HCT116 (cell line): ENCODE results near the gene GRIN3B. TPM values are rescaled to one million over a fixed set of nuclear protein-coding genes. Genes with fewer than 3 reads are reported as not detected.
A peak's percentile ranks its signal among the peaks of the same experiment; 100 is the strongest.

Source experiments
- ATAC-seq: fragments of 200-7000 bp; cut with Tn5 transposase; 2 replicates; pipeline ENCODE4 v1.9.1; 2020; ENCODE audit warnings: mild to moderate bottlenecking, moderate library complexity
- BruUV-seq: library from RNA; stranded (reverse); fragments of 400-500 nt; replicated peaks from 2 replicates; lab custom pipeline; 2021; lab: Mats Ljungman, UMichigan
- CTCF ChIA-PET: fragments of 300-600 bp; sonication (Branson Sonifier 250); formaldehyde crosslinking; loops from one replicate; lab custom pipeline; 2021; ENCODE audit warnings: antibody characterized with exemption; lab: Charles Lee
- POLR2A ChIA-PET: fragments of 300-600, 350-600 bp; sonication (Branson Sonifier 250); formaldehyde crosslinking; loops from one replicate; lab custom pipeline; 2021; ENCODE audit warnings: antibody characterized with exemption; lab: Charles Lee
- RAD21 ChIA-PET, 2 experiments: fragments of 300-600 bp; sonication (Branson Sonifier 250); formaldehyde crosslinking; loops; one replicate each; lab custom pipeline; 2023; ENCODE audit warnings: low total read pairs in 2 of 2; ENCODE audit not compliant: uncharacterized antibody in 2 of 2, unreplicated experiment in 2 of 2, low non-redundant PET in 1 of 2; lab: Charles Lee
- DNase-seq: peaks from one replicate; pipeline ENCODE4 v3.0.0-alpha.2; 2010; ENCODE audit warnings: low read depth, low spot score
- H2AFZ ChIP-seq: fragments of 200-600 bp; shearing (Covaris generic), sonication (generic); 2 replicates; pipeline ENCODE4 v1.6.1; 2017; ENCODE audit warnings: low read depth, mixed run types, mixed read lengths, antibody characterized with exemption, low read length; ENCODE audit not compliant: poor library complexity, severe bottlenecking
- H3K27ac ChIP-seq: 2 replicates; pipeline ENCODE4 v1.5.1; 2012; ENCODE audit warnings: low read depth, low read length
- H3K27me3 ChIP-seq: fragments of 200-600 bp; sonication (generic); 2 replicates; pipeline ENCODE4 v1.6.1; 2016; ENCODE audit warnings: mixed run types, low read length, mixed read lengths; ENCODE audit not compliant: insufficient read depth
- H3K36me3 ChIP-seq, 2 experiments: fragments of 200-500 bp in 1 of 2; fragments of 200-600 bp in 1 of 2; sonication (Bioruptor generic) in 1 of 2; sonication (generic) in 1 of 2; 2 replicates each; pipeline versions ENCODE4 v1.5.1 to v1.6.1; 2014 to 2016; ENCODE audit warnings: low read length in 2 of 2, inconsistent platforms in 1 of 2, mixed read lengths in 1 of 2, mixed run types in 1 of 2; ENCODE audit not compliant: insufficient read depth in 2 of 2, control insufficient read depth in 1 of 2
- H3K4me1 ChIP-seq, 2 experiments: fragments of 200-600 bp in 1 of 2; sonication (generic) in 1 of 2; 2 replicates each; pipeline versions ENCODE4 v1.5.1 to v1.6.1; 2012 to 2017; ENCODE audit warnings: low read length in 2 of 2, inconsistent platforms in 1 of 2, mild to moderate bottlenecking in 1 of 2, mixed read lengths in 1 of 2, mixed run types in 1 of 2, moderate library complexity in 1 of 2; ENCODE audit not compliant: insufficient read depth in 2 of 2, control insufficient read depth in 1 of 2
- H3K4me2 ChIP-seq: fragments of 200-600 bp; sonication (generic); 2 replicates; pipeline ENCODE4 v1.6.1; 2017; ENCODE audit warnings: mixed run types, low read length, mixed read lengths
- H3K4me3 ChIP-seq, 2 experiments: fragments of 200-600 bp in 1 of 2; sonication (generic) in 1 of 2; replicated peaks in 1 of 2; 2 replicates each; pipeline ENCODE4 v1.5.1; 2011 to 2016; ENCODE audit warnings: low read length in 2 of 2, control low read depth in 1 of 2, low read depth in 1 of 2, mild to moderate bottlenecking in 1 of 2, mixed read lengths in 1 of 2, mixed run types in 1 of 2
- H3K79me2 ChIP-seq: fragments of 200-600 bp; sonication (generic); 2 replicates; pipeline ENCODE4 v1.6.1; 2017; ENCODE audit warnings: mild to moderate bottlenecking, mixed run types, low read length, moderate library complexity, mixed read lengths; ENCODE audit not compliant: insufficient read depth
- H3K9ac ChIP-seq: fragments of 200-600 bp; sonication (generic); 2 replicates; pipeline ENCODE4 v1.6.1; 2016; ENCODE audit warnings: low read length, mixed read lengths
- H3K9me2 ChIP-seq: fragments of 200-600 bp; sonication (generic), shearing (Covaris generic); 2 replicates; pipeline ENCODE4 v1.6.1; 2017; ENCODE audit warnings: mixed run types, mild to moderate bottlenecking, moderate library complexity; ENCODE audit not compliant: insufficient read depth
- H3K9me3 ChIP-seq, 2 experiments: fragments of 200-500 bp in 1 of 2; fragments of 200-600 bp in 1 of 2; sonication (Bioruptor generic) in 1 of 2; sonication (generic) in 1 of 2; 2 replicates each; pipeline ENCODE4 v1.6.1; 2014 to 2017; ENCODE audit warnings: low read length in 2 of 2, mixed read lengths in 2 of 2, inconsistent platforms in 1 of 2, low read depth in 1 of 2, mild to moderate bottlenecking in 1 of 2, mixed run types in 1 of 2, moderate library complexity in 1 of 2; ENCODE audit not compliant: control insufficient read depth in 1 of 2, insufficient read depth in 1 of 2
- H4K20me1 ChIP-seq: fragments of 200-600 bp; sonication (generic), shearing (Covaris generic); 2 replicates; pipeline ENCODE4 v1.6.1; 2017; ENCODE audit warnings: mixed run types, mild to moderate bottlenecking, moderate library complexity; ENCODE audit not compliant: insufficient read depth
- ATF3 ChIP-seq: IDR thresholded peaks from 2 replicates; pipeline ENCODE4 v1.6.1; 2012
- CBX3 ChIP-seq: IDR thresholded peaks from 2 replicates; pipeline ENCODE4 v1.6.1; 2012; ENCODE audit warnings: low read depth
- CEBPB ChIP-seq: IDR thresholded peaks from 2 replicates; pipeline ENCODE4 v1.6.1; 2012; ENCODE audit warnings: low read depth
- EGR1 ChIP-seq: IDR thresholded peaks from 2 replicates; pipeline ENCODE4 v1.6.1; 2012; ENCODE audit warnings: low read depth
- ELF1 ChIP-seq: IDR thresholded peaks from 2 replicates; pipeline ENCODE4 v1.6.1; 2012; ENCODE audit warnings: low read depth, borderline replicate concordance
- EZH2phosphoT487 ChIP-seq: fragments of 200-600 bp; IDR thresholded peaks from 2 replicates; pipeline ENCODE4 v1.6.1; 2018; ENCODE audit warnings: antibody characterized with exemption, borderline replicate concordance
- MAX ChIP-seq: IDR thresholded peaks from 2 replicates; pipeline ENCODE4 v1.6.1; 2012
- POLR2A ChIP-seq: IDR thresholded peaks from 2 replicates; pipeline ENCODE4 v1.7.0; 2011; ENCODE audit warnings: borderline replicate concordance; ENCODE audit not compliant: insufficient read depth, insufficient read length; ENCODE audit errors: extremely low read depth
- POLR2AphosphoS5 ChIP-seq: IDR thresholded peaks from 2 replicates; pipeline ENCODE4 v1.6.1; 2011; ENCODE audit warnings: mild to moderate bottlenecking, low read depth, low read length, moderate library complexity
- RAD21 ChIP-seq: IDR thresholded peaks from 2 replicates; pipeline ENCODE4 v1.6.1; 2012; ENCODE audit warnings: low read depth, mild to moderate bottlenecking
- SIN3A ChIP-seq: IDR thresholded peaks from 2 replicates; pipeline ENCODE4 v1.6.1; 2012; ENCODE audit warnings: low read depth
- SP1 ChIP-seq: IDR thresholded peaks from 2 replicates; pipeline ENCODE4 v1.6.1; 2012; ENCODE audit warnings: low read depth
- SRF ChIP-seq: IDR thresholded peaks from 2 replicates; pipeline ENCODE4 v1.6.1; 2012; ENCODE audit warnings: low read depth
- TCF7L2 ChIP-seq: IDR thresholded peaks from 2 replicates; pipeline ENCODE4 v1.7.0; 2011; ENCODE audit warnings: borderline replicate concordance, inconsistent platforms; ENCODE audit not compliant: insufficient read depth, insufficient read length; ENCODE audit errors: extremely low read depth
- intact Hi-C: fragments of 100-400 bp; cut with micrococcal nuclease; formaldehyde crosslinking; loops from 2 replicates; pipeline ENCODE4 v1.10.0; 2022
- total RNA-seq: library from RNA; stranded (reverse); gene quantifications from one replicate; pipeline ENCODE4 v1.2.1, GENCODE V29; 2021; ENCODE audit not compliant: unreplicated experiment

GRIN3B gene
- total RNA-seq, 1 experiment from 2014 or later, result 0.69 TPM

DNA sequence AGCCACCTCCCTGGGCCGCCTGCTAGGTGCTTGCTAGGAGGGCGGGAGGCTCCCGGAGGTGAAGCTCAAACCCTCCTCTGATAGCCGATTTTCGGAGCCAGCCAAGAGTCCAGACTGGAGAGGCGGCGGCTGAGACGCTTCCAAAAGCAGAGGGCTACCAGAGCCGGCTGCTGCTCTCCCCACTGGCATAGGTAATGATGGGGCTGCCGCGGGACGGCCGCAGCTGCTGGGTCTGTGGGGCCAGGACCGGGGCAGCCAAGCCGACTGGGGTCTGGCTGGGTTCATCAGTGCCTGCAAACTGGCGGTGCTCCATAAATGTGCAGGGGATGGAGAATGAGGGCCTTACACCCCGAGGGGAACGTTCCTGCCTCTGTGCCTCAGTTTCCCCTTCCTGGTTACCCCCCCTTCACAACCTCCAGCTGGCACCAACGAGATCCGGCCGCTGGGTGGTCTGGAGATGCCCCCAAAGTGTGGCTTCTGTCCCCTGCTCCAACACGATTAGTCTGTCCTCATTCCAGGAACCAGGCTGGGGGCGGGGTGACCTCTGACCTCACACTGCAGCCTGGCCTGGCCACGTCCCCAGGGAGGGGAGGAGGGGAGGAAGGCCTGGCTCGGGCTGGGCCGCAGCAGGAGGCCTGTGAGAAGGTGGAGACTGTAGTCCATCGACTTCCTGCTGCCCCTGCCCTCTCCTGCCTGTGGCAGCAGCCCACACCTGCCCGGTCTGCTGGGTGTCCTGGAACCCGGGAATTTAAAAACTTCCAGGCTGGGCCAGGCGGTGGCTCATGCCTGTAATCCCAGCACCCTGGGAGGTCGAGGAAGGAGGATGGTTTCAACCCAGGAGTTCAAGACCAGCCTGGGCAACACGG lies 19.9 kb upstream of the GRIN3B start:
- TF ChIP-seq POLR2A (no peak), SIN3A (no peak), EGR1 (no peak), TCF7L2 (no peak), SP1 (no peak), RAD21 (no peak), ELF1 (no peak), ATF3 (no peak), CBX3 (no peak), EZH2phosphoT487 (no peak), MAX (no peak), SRF (no peak), POLR2AphosphoS5 (no peak), CEBPB (no peak)
- Histone ChIP-seq H3K36me3 (no peaks in the 10 kb centered on the region), H3K27ac (no peak overlapping the region; the same call in 1 of the 2 replicates), H3K27me3 (no peaks in the 10 kb centered on the region), H3K9me3 (no peaks in the 10 kb centered on the region), H3K79me2 (peaks cover 12% of the 10 kb centered on the region), H3K4me2 (peak overlapping the region; percentile 32), H4K20me1 (no peaks in the 10 kb centered on the region), H3K9me2 (no peaks in the 10 kb centered on the region), H3K4me1 (peaks cover 21 to 39% of the 10 kb centered on the region in 2 experiments), H3K9ac (no peak overlapping the region), H2AFZ (no peak overlapping the region), H3K4me3 (no peak overlapping the region)
- POLR2A ChIA-PET, result interaction anchor here (1.9 kb wide), 1 partner anchor 57 kb away, joined by 4 read pairs; no protein-coding TSS in a partner anchor
- CTCF ChIA-PET, result interaction anchor here (2.0 kb wide), 1 partner anchor 57 kb away, joined by 12 read pairs; no protein-coding TSS in a partner anchor
- BruUV-seq, result no TSS peak
- no peak for ATAC-seq
- no peak for DNase-seq
- RAD21 ChIA-PET, result interaction anchor here in 1 of 2 experiments (0.7 kb wide), 1 partner anchor 55 kb away, joined by 3 read pairs; no protein-coding TSS in a partner anchor
- intact Hi-C loops, result no loop called here
